Measurements from ENCODE around the gene TMEM132C.

- no peak for TF ChIP-seq CTCF (IDR thresholded peaks at IDR 0.05)
- TF ChIP-seq EZH2 (IDR thresholded peaks at IDR 0.05): no peak
These were observed 59.4 kb downstream of the TMEM132C start for GRCh38 chr12:128326406-128326805.
